GM19193 (cell line): ENCODE measurements around the gene OMP.

Experiments used
- POLR2A ChIP-seq: IDR thresholded peaks from 4 replicates; pipeline ENCODE4 v1.6.1; 2011; ENCODE audit not compliant: insufficient read depth, insufficient read length; ENCODE audit errors: extremely low read depth

Gene OMP

DNA sequence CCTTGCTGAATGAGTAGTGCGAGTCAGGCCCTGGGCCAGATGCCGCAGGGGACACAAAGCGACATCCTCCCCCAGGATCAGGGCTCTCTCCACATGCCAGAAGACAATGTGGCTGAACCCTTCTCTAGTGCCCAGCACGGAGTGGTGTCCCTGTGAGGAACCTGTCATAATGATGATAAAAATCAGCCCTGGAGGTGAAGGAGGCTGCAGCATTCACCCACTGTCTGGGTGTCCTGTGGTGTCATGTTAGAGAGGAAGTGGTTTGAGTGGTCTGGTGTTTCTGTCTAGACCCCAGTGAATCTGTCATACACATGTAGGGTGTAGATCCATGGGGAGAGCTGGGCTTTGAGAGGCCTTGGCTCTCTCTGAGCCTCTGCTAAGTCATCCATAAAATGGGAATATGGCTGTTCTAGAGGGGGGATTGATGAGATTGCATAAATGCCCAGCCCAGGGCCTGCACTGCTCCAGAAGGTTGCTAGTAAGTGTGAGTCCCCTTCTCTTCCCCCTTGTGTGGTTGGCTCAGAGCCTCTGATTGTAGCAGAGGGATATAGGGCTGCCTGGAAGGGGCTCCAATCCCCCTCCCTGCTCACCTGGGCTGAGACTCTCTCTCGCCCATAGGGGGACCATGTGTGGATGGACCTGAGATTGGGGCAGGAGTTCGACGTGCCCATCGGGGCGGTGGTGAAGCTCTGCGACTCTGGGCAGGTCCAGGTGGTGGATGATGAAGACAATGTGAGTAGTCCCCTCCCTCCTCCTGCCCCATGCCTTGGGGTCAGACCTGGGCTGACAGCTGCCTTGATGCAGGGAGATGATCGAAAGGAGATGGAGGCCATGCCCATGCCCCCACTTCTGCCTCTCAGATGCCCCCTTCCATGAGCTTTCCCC is 39.7 kb downstream of the OMP start:
- no peak for TF ChIP-seq POLR2A

DNA sequence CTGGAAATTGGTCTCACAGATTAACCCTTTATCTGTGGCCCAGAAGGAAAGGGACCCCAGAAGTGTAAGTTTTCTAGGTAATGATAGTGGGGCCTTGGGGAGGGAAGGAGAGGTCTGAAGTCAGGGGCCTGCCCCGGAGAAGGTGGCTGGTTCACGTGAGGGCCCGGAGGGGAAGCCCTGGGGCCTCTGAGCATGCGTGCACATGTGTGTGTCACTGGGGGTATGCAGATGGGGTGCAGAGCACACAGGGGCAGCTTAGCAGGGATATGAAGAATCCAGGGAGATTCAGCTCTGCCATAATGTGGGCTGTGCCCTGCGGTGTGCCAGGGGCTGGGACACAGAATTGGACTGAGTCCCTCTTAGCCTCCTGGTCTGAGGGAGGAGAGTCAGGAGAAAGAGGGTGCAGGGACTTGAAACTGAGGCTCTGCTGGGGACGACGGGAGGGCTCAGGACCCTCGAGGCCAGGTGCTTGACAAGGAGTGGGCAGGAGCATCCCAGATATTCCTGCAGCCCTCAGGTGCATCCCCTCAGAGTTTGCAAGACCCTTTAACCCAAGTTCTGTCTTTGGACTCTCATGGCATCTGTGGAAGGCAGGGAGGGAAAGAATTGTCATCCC is 40.9 kb downstream of the OMP start:
- TF ChIP-seq POLR2A = no peak

DNA sequence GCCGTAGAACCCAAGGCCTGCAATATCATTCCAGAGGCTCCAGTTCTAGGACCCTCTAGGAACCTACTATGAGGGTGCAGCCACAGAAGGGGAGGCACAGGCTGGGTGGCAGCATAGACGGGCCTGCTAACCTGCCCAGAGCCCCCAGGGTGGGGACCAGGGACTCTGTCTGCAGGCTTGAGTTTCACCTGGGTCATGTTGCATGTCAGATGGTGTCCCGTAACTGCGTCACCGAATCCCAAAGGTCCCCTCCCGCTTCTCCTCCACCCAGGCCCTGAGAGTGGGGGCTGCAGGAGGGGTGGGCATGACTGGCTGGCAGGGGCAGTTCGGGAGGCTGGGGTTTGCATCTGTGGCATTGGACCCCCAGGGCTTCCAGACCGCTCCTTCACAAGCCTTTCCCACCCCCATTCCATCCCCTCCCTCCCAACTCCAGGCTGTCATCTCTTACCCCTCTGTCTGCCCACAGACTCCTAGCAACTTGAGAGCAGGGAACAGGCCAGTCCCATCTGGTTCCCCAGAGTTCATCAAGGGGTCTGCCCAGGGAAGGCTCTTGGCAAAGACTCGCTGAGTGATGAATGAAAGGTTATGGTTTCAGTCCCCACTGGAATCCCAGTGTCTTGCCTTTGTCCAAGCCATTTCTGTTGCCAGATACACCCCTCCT is 41.7 kb downstream of the OMP start:
- no peak for TF ChIP-seq POLR2A

DNA sequence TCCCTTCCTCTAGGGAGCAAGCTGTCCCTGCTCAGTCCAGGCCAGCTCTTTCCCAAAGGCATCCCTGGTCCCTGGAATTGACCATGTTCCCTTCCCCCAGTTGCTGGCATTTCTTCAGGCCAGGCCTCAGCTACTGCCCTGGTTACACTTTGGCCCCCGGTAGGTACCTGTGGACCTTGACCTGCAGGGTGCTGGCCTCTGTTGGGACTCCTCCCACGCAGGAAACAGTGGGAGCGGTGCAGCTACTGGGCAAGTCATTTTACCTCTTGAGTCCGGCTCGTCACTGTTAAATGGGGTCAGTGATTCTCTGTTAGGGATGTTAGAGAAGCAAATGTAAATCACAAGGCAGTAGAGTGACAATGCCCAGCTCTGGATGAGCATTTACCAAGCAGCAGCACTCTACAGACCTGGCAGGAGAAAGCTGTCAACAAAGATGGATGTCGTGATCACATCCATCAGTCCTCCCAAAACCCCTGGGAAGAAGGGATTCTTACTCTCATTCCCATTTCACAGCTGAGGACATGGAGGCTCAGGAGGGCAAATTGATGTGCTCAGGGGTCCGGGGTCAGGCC is 42.3 kb downstream of the OMP start:
- TF ChIP-seq POLR2A = no peak

DNA sequence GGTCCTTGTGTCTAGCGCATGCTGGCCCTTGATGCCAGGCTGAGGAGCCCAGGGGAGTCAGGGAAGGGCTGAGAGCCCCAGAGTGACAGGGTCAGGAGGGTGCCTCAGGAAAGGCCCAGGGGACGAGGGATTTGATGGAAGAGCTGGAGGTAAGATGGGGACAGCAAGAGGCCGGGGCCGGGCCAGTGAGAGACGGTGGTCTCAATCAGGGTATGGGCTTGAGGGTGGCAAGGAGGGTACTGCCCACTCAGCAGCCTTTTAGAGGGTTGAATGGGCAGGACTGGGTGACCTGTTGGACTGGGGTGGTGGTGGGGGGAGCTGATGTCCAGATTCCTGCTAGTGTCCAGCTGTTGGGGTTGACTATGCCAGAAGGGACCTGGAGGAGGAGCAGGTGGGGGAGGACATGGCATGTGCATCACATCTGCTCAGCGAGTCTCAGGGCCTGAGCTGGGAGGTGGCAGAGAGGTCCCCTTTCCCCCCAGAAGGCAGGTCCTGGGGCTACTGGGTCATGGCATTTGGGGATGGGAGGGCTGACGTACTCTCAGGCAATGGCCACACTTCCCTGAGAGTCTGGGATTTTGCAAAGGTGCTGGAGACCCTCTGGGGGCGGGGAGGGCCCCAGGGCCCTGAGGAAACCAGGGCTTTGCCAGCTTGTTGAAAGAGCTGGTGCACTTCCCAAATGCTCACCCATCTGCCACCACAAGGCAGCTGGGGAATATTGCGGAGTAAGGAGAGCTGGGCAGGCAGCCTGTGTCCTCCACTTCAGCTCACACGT is 43.8 kb downstream of the OMP start:
- no peak for TF ChIP-seq POLR2A

DNA sequence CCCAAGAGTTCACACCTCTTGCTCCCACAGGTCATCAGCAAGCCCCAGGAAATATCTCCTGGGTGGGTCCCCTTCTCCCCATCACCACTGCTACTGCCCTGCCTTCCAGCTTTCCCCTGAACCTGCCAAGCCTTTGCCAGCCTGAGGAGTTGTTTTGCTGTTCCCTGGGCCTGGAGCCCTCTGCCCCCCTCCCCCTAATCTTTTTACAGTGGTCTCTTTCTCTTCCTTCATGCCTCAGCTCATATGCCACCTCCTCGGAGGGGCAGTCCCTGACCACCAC is 44.3 kb downstream of the OMP start:
- TF ChIP-seq POLR2A = no peak

DNA sequence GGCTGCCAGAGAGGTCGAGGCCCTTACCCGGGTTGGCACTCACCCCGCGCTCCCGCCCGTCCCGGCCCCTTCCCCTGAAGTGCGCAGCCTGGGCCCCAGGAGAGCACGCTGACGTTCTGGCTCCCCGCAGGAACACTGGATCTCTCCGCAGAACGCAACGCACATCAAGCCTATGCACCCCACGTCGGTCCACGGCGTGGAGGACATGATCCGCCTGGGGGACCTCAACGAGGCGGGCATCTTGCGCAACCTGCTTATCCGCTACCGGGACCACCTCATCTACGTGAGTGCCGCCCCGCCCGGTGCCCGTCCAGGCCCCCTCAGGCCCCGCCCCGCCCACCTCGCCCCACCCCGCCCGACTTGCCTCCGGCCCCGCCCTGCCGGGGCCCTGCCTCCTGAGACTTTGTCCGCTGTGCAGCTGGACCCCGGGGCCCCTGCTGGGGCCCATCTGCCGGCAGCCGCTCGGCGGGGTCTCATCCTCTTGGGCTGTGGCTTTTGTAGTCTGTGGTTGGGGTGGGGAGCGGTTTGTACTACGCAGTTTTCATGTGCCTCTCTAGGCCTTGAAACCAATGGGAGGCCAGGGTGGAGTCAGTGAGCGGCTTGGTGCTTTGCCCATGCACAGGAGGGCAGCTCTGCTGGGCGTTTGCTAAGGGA is 45.2 kb downstream of the OMP start:
- no peak for TF ChIP-seq POLR2A

DNA sequence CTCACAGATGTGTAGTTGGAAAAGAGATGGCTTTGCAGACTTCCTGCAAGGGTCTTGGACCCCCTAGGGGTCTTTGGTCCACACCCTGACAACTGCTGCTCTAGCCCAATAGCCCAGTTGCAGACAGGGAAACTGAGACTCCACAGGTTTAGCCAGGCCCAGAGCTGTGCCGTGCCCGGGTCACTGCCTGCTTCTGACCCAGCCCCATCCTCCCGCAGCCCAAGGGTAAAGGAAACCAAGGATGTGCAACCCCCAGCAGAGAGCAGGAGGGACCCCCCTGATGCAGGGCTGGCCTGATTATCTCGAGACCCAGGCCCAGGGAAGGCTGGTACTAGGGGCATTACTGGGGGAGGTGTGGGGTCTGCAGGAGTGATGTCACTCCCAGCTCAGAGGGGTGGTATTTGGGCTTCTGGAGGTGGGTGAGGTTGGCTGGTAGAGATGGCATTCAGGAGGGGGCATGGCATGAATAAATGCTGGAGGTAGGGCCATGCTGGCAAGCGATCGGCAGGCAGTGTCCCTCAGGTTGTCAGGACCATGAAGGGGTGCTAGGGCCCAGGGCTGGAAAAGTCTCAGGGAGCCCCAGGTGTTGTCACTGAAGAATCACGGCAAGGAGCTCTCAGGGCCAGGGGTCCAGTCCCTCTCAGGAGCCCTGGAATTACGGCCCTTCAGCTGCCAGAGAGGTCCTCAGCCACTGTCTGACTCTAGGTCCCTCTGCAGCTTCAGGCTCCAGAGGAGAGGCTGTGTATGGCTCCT is 46.5 kb downstream of the OMP start:
- no peak for TF ChIP-seq POLR2A

DNA sequence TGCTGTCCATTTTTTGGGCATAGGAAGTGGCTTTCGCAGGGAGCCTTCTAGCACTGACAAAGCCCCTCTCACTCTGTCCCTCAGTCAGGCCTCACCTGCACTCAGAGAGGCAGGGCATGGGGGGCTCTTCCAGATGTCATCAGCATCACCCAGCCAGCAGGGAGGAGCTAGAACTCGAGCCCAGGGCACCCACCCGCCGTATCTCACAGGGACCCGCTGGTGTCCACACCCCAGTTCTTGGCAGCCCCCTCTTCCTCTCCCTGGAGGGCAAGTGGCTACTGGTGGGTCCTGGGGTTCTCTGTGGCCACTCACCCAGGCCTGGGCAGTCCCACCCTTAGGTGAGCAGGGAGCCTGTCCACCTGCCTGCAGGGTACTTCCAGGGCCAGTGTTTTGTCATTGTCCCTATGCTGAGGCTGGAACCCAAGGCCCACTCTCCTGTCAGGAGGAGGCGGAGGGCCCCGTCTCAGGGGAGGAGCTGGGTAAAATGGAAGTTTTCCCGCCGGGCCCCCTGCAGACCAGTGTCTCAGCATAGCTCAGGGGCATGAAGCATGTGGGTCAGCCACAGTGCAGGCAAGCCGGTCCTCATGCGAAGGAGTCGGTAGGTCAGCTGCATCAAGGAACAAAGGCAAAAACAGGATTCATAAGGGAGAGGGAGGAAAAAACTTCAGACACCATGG is 47.2 kb downstream of the OMP start:
- TF ChIP-seq POLR2A = no peak

DNA sequence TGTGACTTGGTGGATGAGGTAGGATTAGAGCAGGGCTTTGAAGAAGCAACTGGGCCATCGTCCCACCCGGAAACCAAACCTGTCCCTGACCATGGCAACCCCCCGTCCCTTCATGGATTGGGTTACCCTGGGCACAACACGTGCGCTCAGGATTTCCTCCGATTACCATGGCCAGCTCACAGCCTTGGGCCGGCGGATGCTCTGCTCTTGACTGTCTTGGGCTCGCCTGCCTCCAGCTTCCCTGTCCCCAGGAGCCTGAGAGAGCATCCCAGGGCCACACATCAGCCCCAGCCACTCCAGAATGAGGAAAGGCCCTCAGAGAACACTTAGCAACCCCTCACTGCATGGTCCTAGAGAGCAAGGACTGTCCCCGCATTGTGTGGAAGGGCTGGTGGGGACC is 48.2 kb downstream of the OMP start:
- no peak for TF ChIP-seq POLR2A

DNA sequence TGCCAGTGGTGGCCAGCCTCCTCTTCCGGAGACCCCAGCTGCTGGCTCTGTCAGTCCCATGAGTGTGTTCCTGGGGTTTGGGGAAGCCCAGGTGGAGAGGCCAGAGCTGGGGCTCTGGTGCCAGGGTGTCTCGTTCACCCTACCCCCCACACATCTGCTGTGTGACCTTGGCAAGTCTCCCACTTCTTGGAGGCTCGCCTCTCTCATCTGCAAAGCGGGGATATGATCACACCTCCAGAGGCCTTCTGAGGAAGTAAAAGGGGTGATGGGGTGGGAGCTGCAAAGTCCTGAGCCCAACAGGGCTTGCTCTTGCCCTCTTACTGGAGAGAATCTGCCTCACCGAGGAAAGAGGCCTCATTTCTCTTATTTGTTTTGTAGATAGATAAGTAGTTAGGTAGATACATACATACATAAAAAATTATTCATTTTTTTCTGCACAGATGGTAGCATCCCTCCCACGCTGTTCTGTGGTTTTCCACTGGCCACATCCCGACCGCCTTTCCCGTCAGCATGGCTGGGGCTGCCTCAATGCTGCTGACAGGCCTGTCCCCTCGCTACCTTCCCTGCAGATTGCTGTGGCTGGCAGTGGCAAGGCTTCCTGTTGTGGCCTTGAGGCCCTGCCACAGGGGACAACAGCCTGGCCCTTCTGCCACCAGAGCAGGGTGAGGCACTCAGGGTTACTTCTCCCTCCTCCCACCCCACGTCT is 49.3 kb downstream of the OMP start:
- TF ChIP-seq POLR2A = no peak

DNA sequence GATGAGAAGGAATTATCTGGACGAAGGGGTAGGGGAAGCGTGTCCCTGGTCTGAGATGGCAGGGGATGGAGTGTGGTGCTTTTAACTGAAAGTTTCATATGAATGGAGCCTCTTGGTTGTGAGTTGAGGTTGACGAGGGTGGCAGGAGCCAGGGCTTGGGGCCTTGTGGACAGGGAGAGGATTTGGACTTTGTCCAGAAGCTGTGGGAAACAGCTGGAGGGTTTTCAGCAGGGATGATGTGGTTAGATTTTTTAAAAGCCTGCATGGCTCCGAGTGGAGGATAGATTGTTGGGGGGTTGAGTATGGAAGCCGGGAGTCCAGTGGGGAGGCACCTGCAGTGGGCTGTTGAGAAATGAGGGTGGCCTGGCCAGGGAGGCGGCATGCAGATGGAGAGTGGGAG is 50.2 kb downstream of the OMP start:
- no peak for TF ChIP-seq POLR2A
